GM13976 (cell line): Measurements from ENCODE around the gene FAM78A.
A peak's percentile ranks its signal among the peaks of the same experiment; 100 is the strongest.

Experiments used
- DNase-seq: peaks from one replicate; pipeline ENCODE4 v3.0.0; 2012; ENCODE audit warnings: low spot score
- in situ Hi-C: fragments of 300-500 bp; cut with MboI; formaldehyde crosslinking; loops from one replicate; pipeline ENCODE4 v1.12.0; 2022; ENCODE audit warnings: low sequenced_read_pairs, mixed read lengths, inconsistent platforms; ENCODE audit not compliant: unreplicated experiment
- TF ChIP-seq, protein P1 (sequence below): IDR thresholded peaks from 2 replicates; pipeline ENCODE4 v1.5.1; 2012; ENCODE audit warnings: borderline replicate concordance, mild to moderate bottlenecking; ENCODE audit not compliant: insufficient read depth; ENCODE audit errors: extremely low read depth, missing control alignments, control extremely low read depth

The FAM78A gene

DNA sequence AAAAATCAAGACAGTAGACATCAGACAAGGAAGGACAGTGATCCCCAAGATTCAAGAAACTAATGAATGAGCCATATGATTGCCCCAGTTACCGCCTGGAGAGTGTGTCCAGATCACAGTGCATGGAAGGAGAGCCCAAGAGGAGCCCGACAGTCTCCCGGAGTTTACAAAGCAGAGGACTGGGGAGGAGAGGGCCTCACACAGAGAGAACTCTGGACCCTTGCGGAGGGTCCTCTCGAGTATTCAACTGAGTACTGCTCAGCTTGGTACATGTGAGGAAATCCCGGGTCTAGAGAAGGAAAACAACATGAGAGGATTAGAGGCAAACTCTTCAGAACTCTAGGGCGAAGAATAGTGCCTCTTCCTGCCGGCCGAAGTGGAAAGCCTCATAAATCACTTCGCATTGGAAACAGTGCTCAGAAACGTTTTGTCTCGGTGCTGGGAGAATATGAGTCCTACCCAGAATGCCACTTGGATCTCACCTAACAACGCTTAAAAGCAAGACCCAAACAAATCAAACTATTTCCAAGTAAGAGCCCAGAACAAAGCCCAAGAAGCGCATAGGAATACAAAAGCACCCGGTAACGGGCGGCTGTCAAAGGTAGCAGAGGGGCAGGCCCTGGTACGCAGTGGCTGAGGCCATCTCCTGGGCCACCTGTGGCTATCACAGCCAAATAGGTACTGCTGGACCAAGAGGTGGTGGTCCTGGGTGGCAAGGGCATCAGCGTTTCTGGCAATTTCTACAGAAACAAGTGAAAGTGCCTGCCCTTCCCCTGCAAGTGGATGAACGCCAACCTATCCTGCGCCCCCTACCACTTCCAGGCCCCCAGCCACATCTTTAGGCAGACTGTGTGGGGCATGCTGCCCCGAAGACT is 36.0 kb downstream of the FAM78A start:
- in situ Hi-C loops: no loop called here
- TF ChIP-seq, protein P1, sequence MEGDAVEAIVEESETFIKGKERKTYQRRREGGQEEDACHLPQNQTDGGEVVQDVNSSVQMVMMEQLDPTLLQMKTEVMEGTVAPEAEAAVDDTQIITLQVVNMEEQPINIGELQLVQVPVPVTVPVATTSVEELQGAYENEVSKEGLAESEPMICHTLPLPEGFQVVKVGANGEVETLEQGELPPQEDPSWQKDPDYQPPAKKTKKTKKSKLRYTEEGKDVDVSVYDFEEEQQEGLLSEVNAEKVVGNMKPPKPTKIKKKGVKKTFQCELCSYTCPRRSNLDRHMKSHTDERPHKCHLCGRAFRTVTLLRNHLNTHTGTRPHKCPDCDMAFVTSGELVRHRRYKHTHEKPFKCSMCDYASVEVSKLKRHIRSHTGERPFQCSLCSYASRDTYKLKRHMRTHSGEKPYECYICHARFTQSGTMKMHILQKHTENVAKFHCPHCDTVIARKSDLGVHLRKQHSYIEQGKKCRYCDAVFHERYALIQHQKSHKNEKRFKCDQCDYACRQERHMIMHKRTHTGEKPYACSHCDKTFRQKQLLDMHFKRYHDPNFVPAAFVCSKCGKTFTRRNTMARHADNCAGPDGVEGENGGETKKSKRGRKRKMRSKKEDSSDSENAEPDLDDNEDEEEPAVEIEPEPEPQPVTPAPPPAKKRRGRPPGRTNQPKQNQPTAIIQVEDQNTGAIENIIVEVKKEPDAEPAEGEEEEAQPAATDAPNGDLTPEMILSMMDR: no peak

DNA sequence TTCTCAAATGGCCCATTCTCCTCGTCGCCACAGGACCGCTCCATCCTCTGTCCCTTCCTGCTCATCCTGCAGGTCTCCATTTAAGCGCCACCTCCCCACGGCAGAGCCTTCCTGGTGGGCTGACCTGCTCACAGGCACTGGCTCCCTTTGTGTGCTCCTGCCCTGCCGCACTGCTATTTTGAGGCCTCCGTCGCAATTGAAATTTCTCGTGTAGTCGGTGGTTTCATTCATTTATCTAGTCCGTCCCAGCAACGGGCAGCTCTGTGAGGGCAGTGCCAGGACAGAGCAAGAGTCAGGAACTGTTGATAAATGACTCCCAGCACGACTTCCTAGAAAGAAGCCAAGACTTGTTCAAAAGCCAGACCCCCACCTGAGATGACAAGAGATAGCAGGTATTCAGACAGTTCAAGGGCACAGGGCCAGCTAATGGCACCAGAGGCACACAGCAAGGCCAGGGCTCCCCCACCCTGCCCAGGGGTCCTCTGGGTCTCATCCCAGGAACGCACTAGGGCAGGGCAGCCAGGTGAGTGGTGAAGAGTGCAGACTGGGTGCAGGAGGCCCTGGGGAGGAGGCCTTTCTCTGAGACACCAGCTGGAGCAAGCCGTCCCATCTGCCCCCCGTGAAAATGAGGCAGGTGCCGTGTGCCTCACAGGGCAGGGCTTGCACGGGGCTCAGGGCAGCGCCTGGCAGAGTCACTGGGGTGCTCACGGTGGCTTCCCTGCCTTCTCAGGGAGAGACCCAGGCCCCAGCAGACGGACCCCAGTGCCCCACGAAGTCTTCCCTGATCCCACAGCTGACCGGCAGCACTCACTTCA is 36.9 kb downstream of the FAM78A start:
- in situ Hi-C loops: no loop called here
- no peak for DNase-seq
- TF ChIP-seq, protein P1: no peak

More for the DNA sequence above, 36.0 kb downstream of the FAM78A start:
- DNase-seq: no peak

DNA sequence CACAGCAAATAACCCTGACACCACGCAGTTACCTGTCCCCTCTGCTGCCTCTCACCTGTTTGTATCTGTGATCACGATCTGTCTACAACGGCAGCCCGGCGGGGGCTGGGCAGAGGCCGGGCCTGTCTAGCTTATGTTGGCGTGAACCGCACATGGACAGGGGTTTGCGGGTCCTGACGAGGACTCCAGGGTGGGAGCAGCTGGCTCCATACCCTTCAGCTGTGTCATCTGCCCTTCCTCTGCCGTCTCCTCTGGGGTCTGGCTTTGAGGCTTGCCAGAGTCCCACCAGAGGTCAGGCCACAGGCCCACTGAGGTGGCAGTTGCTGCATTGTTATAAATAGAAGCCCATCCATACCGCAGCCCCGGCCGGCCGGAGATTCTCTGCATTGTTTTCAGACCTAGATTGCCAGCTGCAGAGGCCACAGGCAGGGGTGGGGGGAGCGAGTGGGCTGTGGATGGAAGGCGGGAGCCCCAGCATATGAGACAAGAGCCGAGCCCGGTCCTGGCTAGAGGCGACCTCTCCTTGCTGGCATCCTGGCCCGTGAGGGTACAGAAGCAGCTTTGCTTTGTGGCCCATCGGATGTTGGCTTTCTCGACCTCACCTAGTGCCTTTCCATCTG is 37.8 kb downstream of the FAM78A start:
- DNase-seq: no peak
- in situ Hi-C loops: no loop called here
- TF ChIP-seq, protein P1: no peak

DNA sequence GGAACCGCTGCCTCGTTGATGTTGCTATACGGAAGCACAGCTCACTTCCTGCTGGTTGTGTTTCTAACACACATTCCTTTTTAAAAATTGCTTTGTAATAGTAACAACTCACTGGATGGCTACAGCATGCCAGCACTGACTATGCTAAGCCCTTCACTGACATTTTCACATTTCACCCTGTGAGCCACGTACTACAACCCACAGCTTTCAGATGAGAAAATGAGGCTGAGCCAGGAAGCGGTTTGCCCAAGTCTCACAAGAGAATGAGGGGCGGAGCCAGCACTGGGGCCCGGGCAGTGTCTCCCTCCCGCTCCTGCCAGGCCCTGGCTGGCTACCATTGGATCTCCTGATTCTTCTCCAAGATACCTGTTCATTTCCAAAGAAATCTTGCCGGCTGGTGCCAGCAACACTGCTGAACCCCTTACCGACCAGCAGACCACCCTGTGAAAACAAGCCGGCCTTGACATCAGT is 38.3 kb downstream of the FAM78A start:
- peak; percentile 86 for DNase-seq
- in situ Hi-C loops: no loop called here

DNA sequence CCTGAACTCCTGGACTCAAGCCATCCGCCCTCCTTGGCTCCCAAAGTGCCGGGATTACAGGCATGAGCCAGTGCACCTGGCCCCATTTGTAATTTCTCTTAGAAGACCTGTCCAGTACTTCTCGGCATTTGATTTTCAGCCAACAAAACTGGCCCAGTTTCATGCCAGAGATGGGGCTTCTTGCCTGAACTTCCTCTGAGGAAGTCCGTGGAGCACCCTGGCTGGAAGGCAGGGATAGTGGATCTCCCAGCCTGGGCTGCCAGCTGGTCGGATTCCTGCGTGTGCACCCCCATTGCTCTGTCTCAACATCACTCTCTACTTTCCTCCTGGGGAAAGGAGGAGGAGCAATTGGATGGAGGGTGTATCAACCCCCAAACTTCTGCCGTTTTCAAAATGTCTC is 39.0 kb downstream of the FAM78A start:
- in situ Hi-C loops: no loop called here
- TF ChIP-seq, protein P1: no peak
- no peak for DNase-seq

More for the DNA sequence above, 38.3 kb downstream of the FAM78A start:
- TF ChIP-seq, protein P1: no peak

DNA sequence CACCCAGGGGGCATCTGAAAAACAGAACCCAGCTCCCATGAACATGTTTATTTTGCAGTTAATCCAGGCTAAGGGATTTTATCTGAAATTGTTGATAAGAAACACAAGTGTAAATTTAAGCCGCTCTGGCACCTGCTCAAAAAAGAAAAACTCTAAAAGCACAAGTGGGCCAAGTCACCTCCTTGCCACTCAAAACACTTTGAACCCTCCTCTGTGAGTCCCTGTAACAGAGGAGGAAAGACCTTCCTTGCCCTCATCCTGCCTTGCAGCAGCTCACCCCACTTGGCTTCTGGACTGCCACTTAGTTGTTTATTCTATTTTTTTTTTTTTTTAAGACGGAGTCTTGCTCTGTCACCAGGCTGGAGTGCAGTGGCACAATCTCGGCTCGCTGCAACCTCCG is 39.5 kb downstream of the FAM78A start:
- TF ChIP-seq, protein P1: no peak

More for the DNA sequence above, 39.5 kb downstream of the FAM78A start:
- in situ Hi-C loops: no loop called here
- no peak for DNase-seq
